Endothelial cell of umbilical vein (primary cell): ENCODE results near the gene ARHGEF16. TPM values are rescaled to one million over a fixed set of nuclear protein-coding genes. Genes with fewer than 3 reads are reported as not detected.

Source experiments
- BruUV-seq: library from RNA; stranded (reverse); fragments of 400-500 nt; replicated peaks from 2 replicates; lab custom pipeline; 2021; lab: Mats Ljungman, UMichigan
- CTCF ChIA-PET: fragments of 300-600, 350-600 bp; sonication (Branson Sonifier 250); formaldehyde crosslinking; loops from one replicate; lab custom pipeline; 2021; ENCODE audit warnings: antibody characterized with exemption, inconsistent platforms; lab: Charles Lee
- POLR2A ChIA-PET: fragments of 300-600, 350-600 bp; sonication (Branson Sonifier 250); formaldehyde crosslinking; loops from one replicate; lab custom pipeline; 2021; ENCODE audit warnings: antibody characterized with exemption, inconsistent platforms; lab: Charles Lee
- DNase-seq: peaks from one replicate; pipeline ENCODE4 v3.0.0-alpha.2; 2011; ENCODE audit warnings: low read depth, low spot score
- FAIRE-seq: peaks from 2 replicates; lab custom pipeline; 2011; peaks lifted over from hg19 to GRCh38; lab: Jason Lieb, UNC
- H2AFZ ChIP-seq: 2 replicates; pipeline ENCODE4 v1.6.0; 2012; ENCODE audit warnings: low read depth, low read length, control low read depth, inconsistent platforms
- H3K27ac ChIP-seq: 2 replicates; pipeline ENCODE4 v1.5.1; 2011; ENCODE audit warnings: low read depth, mild to moderate bottlenecking, control low read depth, low read length, moderate library complexity; ENCODE audit not compliant: insufficient read depth
- H3K27me3 ChIP-seq, 2 experiments: 2 replicates each; pipeline versions ENCODE4 v1.6.0 to v1.6.1; 2011; ENCODE audit warnings: low read length in 2 of 2, mixed read lengths in 1 of 2; ENCODE audit not compliant: control insufficient read depth in 2 of 2, insufficient read depth in 2 of 2
- H3K36me3 ChIP-seq, 2 experiments: 2 replicates in 1 of 2; 3 replicates in 1 of 2; pipeline ENCODE4 v1.5.1; 2011; ENCODE audit warnings: low read length in 2 of 2, mild to moderate bottlenecking in 1 of 2, moderate library complexity in 1 of 2; ENCODE audit not compliant: control insufficient read depth in 2 of 2, insufficient read depth in 2 of 2; ENCODE audit errors: extremely low read depth in 1 of 2
- H3K4me1 ChIP-seq: 3 replicates; pipeline ENCODE4 v1.5.1; 2011; ENCODE audit warnings: mild to moderate bottlenecking, low read length; ENCODE audit not compliant: control insufficient read depth, insufficient read depth; ENCODE audit errors: extremely low read depth
- H3K4me2 ChIP-seq: 2 replicates; pipeline ENCODE4 v1.6.1; 2011; ENCODE audit warnings: low read length, control low read depth, mixed read lengths; ENCODE audit not compliant: insufficient read depth
- H3K4me3 ChIP-seq, 3 experiments: fragments of 200-600 bp in 1 of 3; sonication (generic), shearing (Covaris generic) in 1 of 3; replicated peaks in 1 of 3; 2 replicates each; pipeline ENCODE4 v1.5.1; 2011 to 2016; ENCODE audit warnings: control low read depth in 3 of 3, low read length in 3 of 3, mild to moderate bottlenecking in 2 of 3, inconsistent platforms in 1 of 3, low read depth in 1 of 3, moderate library complexity in 1 of 3; ENCODE audit not compliant: insufficient read depth in 1 of 3
- H3K79me2 ChIP-seq: 2 replicates; pipeline ENCODE4 v1.6.0; 2012; ENCODE audit warnings: low read length, inconsistent platforms; ENCODE audit not compliant: control insufficient read depth, insufficient read depth
- H3K9ac ChIP-seq: replicated peaks from 2 replicates; pipeline ENCODE3; 2011; ENCODE audit warnings: low read length, control low read depth; ENCODE audit not compliant: insufficient read depth; ENCODE audit errors: extremely low read depth
- H3K9me1 ChIP-seq: replicated peaks from 3 replicates; pipeline ENCODE4 v1.6.0; 2011; ENCODE audit warnings: mild to moderate bottlenecking, low read length; ENCODE audit not compliant: control insufficient read depth, insufficient read depth; ENCODE audit errors: extremely low read depth
- H3K9me3 ChIP-seq: replicated peaks from 2 replicates; pipeline ENCODE4 v1.5.1; 2012; ENCODE audit warnings: low read length, inconsistent platforms; ENCODE audit not compliant: control insufficient read depth, insufficient read depth
- H4K20me1 ChIP-seq: replicated peaks from 2 replicates; pipeline ENCODE3; 2011; ENCODE audit warnings: mild to moderate bottlenecking, low read length; ENCODE audit not compliant: control insufficient read depth, insufficient read depth; ENCODE audit errors: extremely low read depth
- EZH2 ChIP-seq: IDR thresholded peaks from 2 replicates; pipeline ENCODE4 v1.6.1; 2012; ENCODE audit warnings: borderline replicate concordance, low read depth, mild to moderate bottlenecking, moderate library complexity, low read length, inconsistent platforms; ENCODE audit not compliant: severe bottlenecking
- FOS ChIP-seq: IDR thresholded peaks from 2 replicates; pipeline ENCODE4 v1.6.1; 2011; ENCODE audit warnings: mild to moderate bottlenecking, low read length, moderate library complexity, borderline replicate concordance; ENCODE audit not compliant: insufficient read depth
- GATA2 ChIP-seq: IDR thresholded peaks from 2 replicates; pipeline ENCODE4 v1.7.0; 2011; ENCODE audit warnings: low read depth, mild to moderate bottlenecking, moderate library complexity, mixed read lengths, low read length; ENCODE audit not compliant: insufficient read length, insufficient read depth
- JUN ChIP-seq: IDR thresholded peaks from 2 replicates; pipeline ENCODE4 v1.6.1; 2011; ENCODE audit warnings: borderline replicate concordance, low read depth; ENCODE audit not compliant: insufficient read length, insufficient read depth
- MYC ChIP-seq: IDR thresholded peaks from one replicate; pipeline ENCODE4 v1.6.1; 2011; ENCODE audit warnings: mild to moderate bottlenecking, low read depth, low read length
- POLR2A ChIP-seq: IDR thresholded peaks from 2 replicates; pipeline ENCODE4 v1.6.1; 2012; ENCODE audit warnings: low read depth, mild to moderate bottlenecking, control low read depth, low read length
- POLR2AphosphoS5 ChIP-seq: IDR thresholded peaks from 2 replicates; pipeline ENCODE4 v1.6.1; 2012; ENCODE audit warnings: low read depth, mild to moderate bottlenecking, control low read depth, low read length, moderate library complexity; ENCODE audit not compliant: insufficient read depth
- dilution Hi-C: fragments of 300-500 bp; cut with MboI; formaldehyde crosslinking; loops from one replicate; pipeline ENCODE4 v1.15.0; 2019; ENCODE audit warnings: low sequenced_read_pairs; ENCODE audit not compliant: extremely low pct_ligation_motif_present
- intact Hi-C: fragments of 100-400 bp; cut with micrococcal nuclease; formaldehyde crosslinking; loops from one replicate; pipeline ENCODE4 v1.10.0; 2022
- polyA plus RNA-seq, 4 experiments: library from polyadenylated mRNA; depleted of rRNA in 3 of 4; stranded (reverse) in 3 of 4; unstranded in 1 of 4; fragments of >200 nt; gene quantifications; 2 replicates each; pipeline versions ENCODE4 v1.2.1 to v1.2.3, GENCODE V29; 2011 to 2012; ENCODE audit warnings: missing spikeins in 1 of 4
- total RNA-seq: library from RNA; stranded (reverse); gene quantifications from 2 replicates; pipeline ENCODE4 v1.2.3, GENCODE V29; 2021
- TF ChIP-seq, protein P1 (sequence below), 2 donors: IDR thresholded peaks; 1 replicate in 1 of 2; 2 replicates in 1 of 2; pipeline ENCODE4 v1.5.1; 2011; ENCODE audit warnings: low read length in 2 of 2, mild to moderate bottlenecking in 2 of 2, moderate library complexity in 2 of 2, control low read depth in 1 of 2, inconsistent platforms in 1 of 2, low read depth in 1 of 2; ENCODE audit not compliant: insufficient read depth in 1 of 2; ENCODE audit errors: extremely low read depth in 1 of 2
- TF ChIP-seq, protein P2 (sequence below): IDR thresholded peaks from 2 replicates; pipeline ENCODE4 v1.6.1; 2011; ENCODE audit not compliant: insufficient read depth, insufficient read length

Gene ARHGEF16
- total and polyA plus RNA-seq, 2 donors (not counting 3 experiments of a cell fraction or from before 2014, with no cell fraction given) = 0.52 to 1.3 TPM

- dilution Hi-C loops (no loop called here), intact Hi-C loops (loop anchor here (1.0 kb wide), 3 partner anchors 26 to 115 kb away; no protein-coding TSS in a partner anchor)
- no peaks in the 10 kb centered on the region for H3K9me1 ChIP-seq
- peak overlapping the region; percentile 55 for H3K9ac ChIP-seq
- H4K20me1 ChIP-seq = no peaks in the 10 kb centered on the region
- FAIRE-seq = no peak
- H3K9me3 ChIP-seq = no peaks in the 10 kb centered on the region
- H3K27me3 ChIP-seq = no peaks in the 10 kb centered on the region
- H3K79me2 ChIP-seq = no peaks in the 10 kb centered on the region
- ChIA-PET CTCF (interaction anchor here (1.0 to 2.0 kb wide), 8 partner anchors 12 to 115 kb away, joined by 3 to 26 read pairs (median 6); no protein-coding TSS in a partner anchor), POLR2A (interaction anchor here (0.6 kb wide), 1 partner anchor 1384 kb away, joined by 8 read pairs; no protein-coding TSS in a partner anchor)
- H3K36me3 ChIP-seq = no peaks in the 10 kb centered on the region
- no TSS peak for BruUV-seq
- peaks cover 10% of the 10 kb centered on the region for H3K4me1 ChIP-seq
- H3K4me2 ChIP-seq = no peak overlapping the region
- no peak overlapping the region for H2AFZ ChIP-seq
- H3K4me3 ChIP-seq = no peak overlapping the region
- DNase-seq = peak; percentile 33
- H3K27ac ChIP-seq = peak overlapping the region; percentile 90
- TF ChIP-seq, protein P1, sequence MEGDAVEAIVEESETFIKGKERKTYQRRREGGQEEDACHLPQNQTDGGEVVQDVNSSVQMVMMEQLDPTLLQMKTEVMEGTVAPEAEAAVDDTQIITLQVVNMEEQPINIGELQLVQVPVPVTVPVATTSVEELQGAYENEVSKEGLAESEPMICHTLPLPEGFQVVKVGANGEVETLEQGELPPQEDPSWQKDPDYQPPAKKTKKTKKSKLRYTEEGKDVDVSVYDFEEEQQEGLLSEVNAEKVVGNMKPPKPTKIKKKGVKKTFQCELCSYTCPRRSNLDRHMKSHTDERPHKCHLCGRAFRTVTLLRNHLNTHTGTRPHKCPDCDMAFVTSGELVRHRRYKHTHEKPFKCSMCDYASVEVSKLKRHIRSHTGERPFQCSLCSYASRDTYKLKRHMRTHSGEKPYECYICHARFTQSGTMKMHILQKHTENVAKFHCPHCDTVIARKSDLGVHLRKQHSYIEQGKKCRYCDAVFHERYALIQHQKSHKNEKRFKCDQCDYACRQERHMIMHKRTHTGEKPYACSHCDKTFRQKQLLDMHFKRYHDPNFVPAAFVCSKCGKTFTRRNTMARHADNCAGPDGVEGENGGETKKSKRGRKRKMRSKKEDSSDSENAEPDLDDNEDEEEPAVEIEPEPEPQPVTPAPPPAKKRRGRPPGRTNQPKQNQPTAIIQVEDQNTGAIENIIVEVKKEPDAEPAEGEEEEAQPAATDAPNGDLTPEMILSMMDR (IDR thresholded peaks at IDR 0.05; ENCODE audit: extremely low read depth in 1 of 2, insufficient read depth in 1 of 2, low read depth in 1 of 2, low read length in 2 of 2) = no peak
Measured at GRCh38 chr1:3504822-3505153, 50.3 kb downstream of the ARHGEF16 start.

GRCh38 chr1:3505161-3505560, 50.7 kb downstream of the ARHGEF16 start:
- ChIA-PET POLR2A (interaction anchor here (0.6 kb wide), 1 partner anchor 1384 kb away, joined by 8 read pairs; no protein-coding TSS in a partner anchor), CTCF (interaction anchor here (1.4 to 2.0 kb wide), 5 partner anchors 15 to 114 kb away, joined by 3 to 26 read pairs (median 7); no protein-coding TSS in a partner anchor)
- H3K27me3 ChIP-seq = no peaks in the 10 kb centered on the region
- H3K9me3 ChIP-seq = no peaks in the 10 kb centered on the region
- TF ChIP-seq, protein P1 (IDR thresholded peaks at IDR 0.05; ENCODE audit: extremely low read depth in 1 of 2, insufficient read depth in 1 of 2, low read depth in 1 of 2, low read length in 2 of 2) = no peak
- TF ChIP-seq, protein P2, sequence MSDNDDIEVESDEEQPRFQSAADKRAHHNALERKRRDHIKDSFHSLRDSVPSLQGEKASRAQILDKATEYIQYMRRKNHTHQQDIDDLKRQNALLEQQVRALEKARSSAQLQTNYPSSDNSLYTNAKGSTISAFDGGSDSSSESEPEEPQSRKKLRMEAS = no peak
- no peak for TF ChIP-seq FOS
- TF ChIP-seq POLR2A = no peak
- TF ChIP-seq MYC = no peak
- no peak for TF ChIP-seq JUN
- no peak for TF ChIP-seq POLR2AphosphoS5
- TF ChIP-seq EZH2 = no peak
- no peak for TF ChIP-seq GATA2
- intact Hi-C loops = no loop called here
- no peak overlapping the region for H3K4me2 ChIP-seq
- no peak overlapping the region for H3K4me3 ChIP-seq
- no peaks in the 10 kb centered on the region for H3K9me1 ChIP-seq
- no peak overlapping the region for H3K9ac ChIP-seq
- H3K4me1 ChIP-seq = peaks cover 10% of the 10 kb centered on the region
- peak overlapping the region; percentile 90 for H3K27ac ChIP-seq
- no peaks in the 10 kb centered on the region for H3K36me3 ChIP-seq
- dilution Hi-C loops = no loop called here
- no peak overlapping the region for H2AFZ ChIP-seq
- DNase-seq (no peak), FAIRE-seq (no peak)
- no peaks in the 10 kb centered on the region for H4K20me1 ChIP-seq
- no TSS peak for BruUV-seq
- no peaks in the 10 kb centered on the region for H3K79me2 ChIP-seq
